ENCODE measurements around the gene FAM174B. TPM values are rescaled to one million over a fixed set of nuclear protein-coding genes. Genes with fewer than 3 reads are reported as not detected.

The FAM174B gene
- total and polyA plus RNA-seq, 10 of the 15 experiments (the other 5 are each of a cell fraction or from before 2014, with no cell fraction given), result 0.71 to 15.9 (median 4.2) TPM

DNA sequence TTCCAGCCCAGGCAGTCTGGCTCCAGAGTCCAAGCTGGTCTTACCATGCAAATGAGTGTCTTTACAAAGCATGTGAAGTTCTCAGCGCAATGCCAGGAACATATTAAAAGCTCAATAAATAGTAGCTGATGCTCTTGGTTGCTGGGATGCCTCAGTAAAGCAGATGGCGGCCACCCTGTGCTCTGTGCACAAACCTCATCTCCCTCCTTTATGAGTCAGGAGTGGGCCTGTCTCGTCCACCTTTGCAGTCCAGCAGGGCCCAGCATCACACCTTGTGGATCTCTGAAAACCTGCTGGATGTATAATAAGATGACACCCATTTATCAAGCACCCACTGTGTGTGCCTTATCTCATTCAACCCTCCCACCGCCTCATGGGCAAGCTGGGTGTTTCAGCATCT is 42.7 kb downstream of the FAM174B start (continued):
- no peak for TF ChIP-seq PBX3 (IDR thresholded peaks at IDR 0.05; ENCODE audit: insufficient replicate concordance, low read depth, low read length)
- no peak for TF ChIP-seq IKZF1 (conservative IDR thresholded peaks at IDR 0.05)
- no peak for TF ChIP-seq ZNF622 (IDR thresholded peaks at IDR 0.05)
- no peak for TF ChIP-seq YBX1 (IDR thresholded peaks at IDR 0.05)

DNA sequence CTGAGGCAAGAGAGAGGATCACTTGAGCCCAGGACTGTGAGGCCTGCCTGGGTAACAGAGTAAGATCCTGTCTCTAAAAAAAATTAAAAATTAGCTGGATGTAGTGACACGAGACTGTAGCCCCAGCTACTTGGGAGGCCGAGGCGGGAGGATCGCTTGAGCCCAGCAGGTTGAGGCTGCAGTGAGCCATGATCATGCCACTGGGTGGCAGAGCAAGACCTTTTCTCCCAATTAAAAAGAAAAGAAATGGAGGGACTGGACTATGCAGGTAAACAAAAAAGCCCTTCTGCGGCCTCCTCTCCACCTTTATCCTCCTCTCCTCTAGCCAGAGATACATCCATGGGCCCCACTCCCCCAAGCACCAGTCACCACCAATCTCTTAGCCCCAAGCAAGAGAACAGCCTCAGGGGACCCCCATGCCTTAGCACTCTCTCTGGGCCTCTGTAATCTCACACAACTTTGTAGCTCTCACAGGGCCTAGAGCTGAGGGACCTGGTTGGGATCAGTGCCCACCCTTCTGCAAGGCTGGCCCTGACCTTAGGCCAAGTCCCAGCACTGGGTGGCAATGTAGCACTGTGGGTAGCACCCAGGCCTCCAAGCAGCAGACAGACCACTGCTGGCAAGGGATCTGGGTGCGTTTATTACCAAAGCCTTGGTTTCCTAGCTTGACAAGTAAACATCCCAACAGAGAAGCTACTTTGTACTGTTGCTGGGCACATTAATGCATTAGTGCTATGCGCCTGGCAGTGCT is 43.4 kb downstream of the FAM174B start:
- ATAC-seq, result peak; percentile 82
- TF ChIP-seq KDM1A (IDR thresholded peaks at IDR 0.05; ENCODE audit: borderline replicate concordance), result no peak
- TF ChIP-seq, protein P1, sequence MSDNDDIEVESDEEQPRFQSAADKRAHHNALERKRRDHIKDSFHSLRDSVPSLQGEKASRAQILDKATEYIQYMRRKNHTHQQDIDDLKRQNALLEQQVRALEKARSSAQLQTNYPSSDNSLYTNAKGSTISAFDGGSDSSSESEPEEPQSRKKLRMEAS (IDR thresholded peaks at IDR 0.05; ENCODE audit: low read depth, low read length), result no peak
- no peak for TF ChIP-seq TARDBP (IDR thresholded peaks at IDR 0.05; ENCODE audit: borderline replicate concordance)
- TF ChIP-seq MTA2 (IDR thresholded peaks at IDR 0.05; ENCODE audit: low read depth), result no peak
- peak; percentile 38; the same call in 1 of the 2 replicates for TF ChIP-seq SMC3 (IDR thresholded peaks at IDR 0.05; ENCODE audit: borderline replicate concordance, low read length)
- TF ChIP-seq ATF7 (IDR thresholded peaks at IDR 0.05; ENCODE audit: low read depth), result no peak
- TF ChIP-seq PBX3 (IDR thresholded peaks at IDR 0.05; ENCODE audit: insufficient replicate concordance, low read depth, low read length), result no peak
- TF ChIP-seq EZH2 (IDR thresholded peaks at IDR 0.05; ENCODE audit: borderline replicate concordance, control insufficient read depth, low read depth, low read length), result no peak
- TF ChIP-seq, protein P2, sequence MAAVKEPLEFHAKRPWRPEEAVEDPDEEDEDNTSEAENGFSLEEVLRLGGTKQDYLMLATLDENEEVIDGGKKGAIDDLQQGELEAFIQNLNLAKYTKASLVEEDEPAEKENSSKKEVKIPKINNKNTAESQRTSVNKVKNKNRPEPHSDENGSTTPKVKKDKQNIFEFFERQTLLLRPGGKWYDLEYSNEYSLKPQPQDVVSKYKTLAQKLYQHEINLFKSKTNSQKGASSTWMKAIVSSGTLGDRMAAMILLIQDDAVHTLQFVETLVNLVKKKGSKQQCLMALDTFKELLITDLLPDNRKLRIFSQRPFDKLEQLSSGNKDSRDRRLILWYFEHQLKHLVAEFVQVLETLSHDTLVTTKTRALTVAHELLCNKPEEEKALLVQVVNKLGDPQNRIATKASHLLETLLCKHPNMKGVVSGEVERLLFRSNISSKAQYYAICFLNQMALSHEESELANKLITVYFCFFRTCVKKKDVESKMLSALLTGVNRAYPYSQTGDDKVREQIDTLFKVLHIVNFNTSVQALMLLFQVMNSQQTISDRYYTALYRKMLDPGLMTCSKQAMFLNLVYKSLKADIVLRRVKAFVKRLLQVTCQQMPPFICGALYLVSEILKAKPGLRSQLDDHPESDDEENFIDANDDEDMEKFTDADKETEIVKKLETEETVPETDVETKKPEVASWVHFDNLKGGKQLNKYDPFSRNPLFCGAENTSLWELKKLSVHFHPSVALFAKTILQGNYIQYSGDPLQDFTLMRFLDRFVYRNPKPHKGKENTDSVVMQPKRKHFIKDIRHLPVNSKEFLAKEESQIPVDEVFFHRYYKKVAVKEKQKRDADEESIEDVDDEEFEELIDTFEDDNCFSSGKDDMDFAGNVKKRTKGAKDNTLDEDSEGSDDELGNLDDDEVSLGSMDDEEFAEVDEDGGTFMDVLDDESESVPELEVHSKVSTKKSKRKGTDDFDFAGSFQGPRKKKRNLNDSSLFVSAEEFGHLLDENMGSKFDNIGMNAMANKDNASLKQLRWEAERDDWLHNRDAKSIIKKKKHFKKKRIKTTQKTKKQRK (IDR thresholded peaks at IDR 0.05; ENCODE audit: low read depth, low read length), result no peak
- TF ChIP-seq EED (IDR thresholded peaks at IDR 0.05; ENCODE audit: low read depth), result no peak

More for the DNA sequence above, 43.4 kb downstream of the FAM174B start:
- no peaks in the 10 kb centered on the region for H3K27me3 ChIP-seq (replicated peaks in 1 of 2; ENCODE audit: control insufficient read depth in 2 of 2, insufficient read depth in 2 of 2, low read length in 1 of 2)
- H2AFZ ChIP-seq (ENCODE audit: control insufficient read depth, low read depth, low read length), result no peak overlapping the region
- no peaks in the 10 kb centered on the region for H3K9me3 ChIP-seq (replicated peaks; ENCODE audit: control insufficient read depth, insufficient read depth, low read length)
- no peak overlapping the region for H3K27ac ChIP-seq (ENCODE audit: control insufficient read depth, insufficient read depth)
- no TSS peak for BruUV-seq (replicated peaks)
- in situ Hi-C loops (cut with MboI) (no loop called here), intact Hi-C loops (cut with micrococcal nuclease; ENCODE audit: unreplicated experiment) (loop anchor here (1.0 kb wide), 1 partner anchor 102 kb away; no protein-coding TSS in a partner anchor)
- 38% methylated on average over 7 of the region's 7 CpGs for WGBS (ENCODE audit: insufficient coverage, insufficient replicate concordance, low lambda C conversion rate, missing lambda C conversion rate)
- H3K9ac ChIP-seq (ENCODE audit: control insufficient read depth, insufficient read depth, low read length), result no peak overlapping the region
- no peak overlapping the region for H3K4me2 ChIP-seq (ENCODE audit: control insufficient read depth, insufficient read depth)
- ChIA-PET CTCF (interaction anchor here (0.6 to 3.0 kb wide), 14 partner anchors 9 to 1309 kb away, joined by 3 to 32 read pairs (median 4); no protein-coding TSS in a partner anchor), POLR2A (interaction anchor here (0.6 kb wide), 1 partner anchor 80 kb away, joined by 7 read pairs; no protein-coding TSS in a partner anchor), SMC1A (ENCODE audit: uncharacterized antibody, unreplicated experiment) (interaction anchor here (0.5 to 3.0 kb wide), 11 partner anchors 14 to 319 kb away, joined by 3 to 21 read pairs (median 5); no protein-coding TSS in a partner anchor), RAD21 (ENCODE audit: unreplicated experiment) (interaction anchor here (0.7 to 1.8 kb wide), 9 partner anchors 13 to 103 kb away, joined by 3 to 12 read pairs (median 3); no protein-coding TSS in a partner anchor)
- no peak for DNase-seq (ENCODE audit: low read depth, low spot score)
- H3K36me3 ChIP-seq (ENCODE audit: control insufficient read depth in 2 of 2, insufficient read depth in 2 of 2, low read length in 1 of 2), result peaks cover 0 to under 1% of the 10 kb centered on the region in 2 experiments; a peak in 1 of 4 replicates
- no peaks in the 10 kb centered on the region for H4K20me1 ChIP-seq (ENCODE audit: control insufficient read depth, insufficient read depth)
- no peak overlapping the region for H3K4me3 ChIP-seq
- H3K4me1 ChIP-seq (ENCODE audit: control insufficient read depth, insufficient read depth, low read length), result no peaks in the 10 kb centered on the region
- no peaks in the 10 kb centered on the region for H3K79me2 ChIP-seq (ENCODE audit: control insufficient read depth, insufficient read depth, low read length)
- no peak for FAIRE-seq
